HG02943 (cell line): ENCODE data around the gene TAOK3.
"Not testable (repeated sequence)": the region's sequence is repeated elsewhere in the genome, so short reads cannot be mapped to it uniquely, and the experiment has no call there.

ENCODE experiments used
- ATAC-seq: cut with Tn5 transposase; IDR thresholded peaks from one replicate; pipeline ENCODE4 v1.9.1; 2021; ENCODE audit warnings: mild to moderate bottlenecking, low read depth, moderate library complexity; ENCODE audit not compliant: unreplicated experiment

TAOK3 gene

GRCh38 chr12:118307069-118307954, 65.4 kb downstream of the TAOK3 start:
- no peak for ATAC-seq

- ATAC-seq, result no peak
Observed at GRCh38 chr12:118304093-118304492, 68.6 kb downstream of the TAOK3 start.

GRCh38 chr12:118302053-118302452, 70.7 kb downstream of the TAOK3 start:
- no peak for ATAC-seq

- ATAC-seq, result no peak
Observed at GRCh38 chr12:118299791-118300460, 72.8 kb downstream of the TAOK3 start.

GRCh38 chr12:118297284-118297683, 75.4 kb downstream of the TAOK3 start:
- no peak for ATAC-seq

GRCh38 chr12:118292836-118293235, 79.9 kb downstream of the TAOK3 start:
- no peak for ATAC-seq

GRCh38 chr12:118290130-118290529, 82.6 kb downstream of the TAOK3 start:
- ATAC-seq, result no peak

- ATAC-seq, result no peak
Observed at GRCh38 chr12:118288174-118288573, 84.5 kb downstream of the TAOK3 start.

- no peak for ATAC-seq
Observed at GRCh38 chr12:118287728-118288127, 85.0 kb downstream of the TAOK3 start.

- ATAC-seq, result no peak
Observed at GRCh38 chr12:118282767-118283166, 89.9 kb downstream of the TAOK3 start.

- not testable (repeated sequence) for ATAC-seq
Observed at GRCh38 chr12:118278288-118278687, 94.4 kb downstream of the TAOK3 start.

- no peak for ATAC-seq
Observed at GRCh38 chr12:118274066-118274465, 98.6 kb downstream of the TAOK3 start.

- no peak for ATAC-seq
Observed at GRCh38 chr12:118271770-118272417, 100.8 kb downstream of the TAOK3 start.

GRCh38 chr12:118271183-118271582, 101.5 kb downstream of the TAOK3 start:
- no peak for ATAC-seq

GRCh38 chr12:118269806-118270205, 102.9 kb downstream of the TAOK3 start:
- no peak for ATAC-seq

GRCh38 chr12:118259079-118259478, 113.6 kb downstream of the TAOK3 start:
- ATAC-seq, result no peak

GRCh38 chr12:118256352-118256751, 116.4 kb downstream of the TAOK3 start:
- ATAC-seq, result no peak

- no peak for ATAC-seq
Observed at GRCh38 chr12:118249547-118249946, 123.2 kb downstream of the TAOK3 start.

- not testable (repeated sequence) for ATAC-seq
Observed at GRCh38 chr12:118245886-118246285, 126.8 kb downstream of the TAOK3 start.

- ATAC-seq, result no peak
Observed at GRCh38 chr12:118238888-118239287, 133.8 kb downstream of the TAOK3 start.

- ATAC-seq, result no peak
Observed at GRCh38 chr12:118237908-118238307, 134.8 kb downstream of the TAOK3 start.
